Neural cell (in vitro differentiated cells): ENCODE data around the gene BICD1. TPM values are rescaled to one million over a fixed set of nuclear protein-coding genes. Genes with fewer than 3 reads are reported as not detected.

Experiments used
- H2AFZ ChIP-seq: fragments of 200-600, 300-800 bp; sonication (generic), shearing (Covaris generic); 2 replicates; pipeline ENCODE4 v1.6.0; 2014; ENCODE audit warnings: low read depth, mild to moderate bottlenecking, antibody characterized with exemption, low read length, moderate library complexity
- H3F3A ChIP-seq: fragments of 200-600 bp; shearing (Covaris generic); 2 replicates; pipeline ENCODE4 v1.6.1; 2016; ENCODE audit warnings: mild to moderate bottlenecking, moderate library complexity, mixed read lengths, antibody characterized with exemption, low read length; ENCODE audit not compliant: insufficient read depth, poor library complexity, severe bottlenecking
- H3K27ac ChIP-seq: fragments of 200-600, 300-800 bp; sonication (generic), shearing (Covaris generic); 2 replicates; pipeline ENCODE4 v1.5.1; 2014; ENCODE audit warnings: mild to moderate bottlenecking, low read length, moderate library complexity
- H3K27me3 ChIP-seq: fragments of 300-800, 200-600 bp; sonication (generic), shearing (Covaris generic); 2 replicates; pipeline ENCODE4 v1.6.0; 2014; ENCODE audit warnings: mild to moderate bottlenecking, low read depth, low read length, moderate library complexity; ENCODE audit not compliant: insufficient read depth
- H3K36me3 ChIP-seq: fragments of 300-800, 200-600 bp; sonication (generic), shearing (Covaris generic); 2 replicates; pipeline ENCODE4 v1.5.1; 2014; ENCODE audit warnings: mild to moderate bottlenecking, antibody characterized with exemption, low read length, moderate library complexity; ENCODE audit not compliant: insufficient read depth
- H3K4me2 ChIP-seq: fragments of 300-800, 200-600 bp; sonication (generic), shearing (Covaris generic); 2 replicates; pipeline ENCODE4 v1.6.0; 2014; ENCODE audit warnings: mild to moderate bottlenecking, low read length
- H3K4me3 ChIP-seq: fragments of 300-800, 200-600 bp; sonication (generic), shearing (Covaris generic); 2 replicates; pipeline ENCODE4 v1.5.1; 2014; ENCODE audit warnings: mild to moderate bottlenecking, low read length, moderate library complexity
- H3K79me2 ChIP-seq: fragments of 200-600 bp; shearing (Covaris generic); replicated peaks from 2 replicates; pipeline ENCODE4 v1.6.0; 2014; ENCODE audit warnings: mild to moderate bottlenecking, low read length, moderate library complexity; ENCODE audit not compliant: insufficient read depth
- H3K9ac ChIP-seq: fragments of 300-800, 200-600 bp; sonication (generic), shearing (Covaris generic); 2 replicates; pipeline ENCODE4 v1.6.1; 2016; ENCODE audit warnings: mild to moderate bottlenecking, low read length, mixed read lengths
- H3K9me2 ChIP-seq: fragments of 200-600 bp; shearing (Covaris generic); 2 replicates; pipeline ENCODE4 v1.6.1; 2016; ENCODE audit warnings: mild to moderate bottlenecking, low read length, mixed read lengths; ENCODE audit not compliant: insufficient read depth
- H3K9me3 ChIP-seq: fragments of 200-600, 300-800 bp; sonication (generic), shearing (Covaris generic); 2 replicates; pipeline ENCODE4 v1.6.1; 2016; ENCODE audit warnings: mild to moderate bottlenecking, mixed run types, low read length, moderate library complexity, mixed read lengths
- H4K20me1 ChIP-seq: fragments of 200-600 bp; shearing (Covaris generic); 2 replicates; pipeline ENCODE4 v1.6.1; 2016; ENCODE audit warnings: mild to moderate bottlenecking, mixed run types; ENCODE audit not compliant: insufficient read depth
- EP300 ChIP-seq: fragments of 450-650 bp; conservative IDR thresholded peaks from 2 replicates; pipeline ENCODE4 v1.6.1; 2014; ENCODE audit warnings: antibody characterized with exemption, mild to moderate bottlenecking, moderate library complexity; ENCODE audit not compliant: poor library complexity, severe bottlenecking
- EZH2 ChIP-seq: fragments of 200-600, 300-800 bp; shearing (Covaris generic), sonication (generic); IDR thresholded peaks from 2 replicates; pipeline ENCODE4 v1.6.1; 2014; ENCODE audit warnings: antibody characterized with exemption, low read length, borderline replicate concordance, mild to moderate bottlenecking; ENCODE audit not compliant: insufficient read depth, poor library complexity, severe bottlenecking
- MXI1 ChIP-seq: fragments of 450-650 bp; conservative IDR thresholded peaks from 2 replicates; pipeline ENCODE4 v1.6.1; 2014; ENCODE audit warnings: antibody characterized with exemption, mild to moderate bottlenecking; ENCODE audit not compliant: poor library complexity, severe bottlenecking
- POLR2AphosphoS5 ChIP-seq: IDR thresholded peaks from 2 replicates; pipeline ENCODE4 v1.6.1; 2012
- RAD21 ChIP-seq: fragments of 450-650 bp; conservative IDR thresholded peaks from 2 replicates; pipeline ENCODE4 v1.6.1; 2014; ENCODE audit warnings: antibody characterized with exemption, mild to moderate bottlenecking, moderate library complexity
- SMC3 ChIP-seq: fragments of 450-650 bp; conservative IDR thresholded peaks from 2 replicates; pipeline ENCODE4 v1.6.1; 2014; ENCODE audit warnings: antibody characterized with exemption, mild to moderate bottlenecking, moderate library complexity; ENCODE audit not compliant: poor library complexity
- TAF1 ChIP-seq: IDR thresholded peaks from 2 replicates; pipeline ENCODE4 v1.6.1; 2012; ENCODE audit warnings: low read depth
- polyA plus RNA-seq: library from polyadenylated mRNA; depleted of rRNA; stranded (reverse); fragments of >200 nt; gene quantifications from 2 replicates; pipeline ENCODE4 v1.2.3, GENCODE V29; 2014
- TF ChIP-seq, protein P1 (sequence below): IDR thresholded peaks from 2 replicates; pipeline ENCODE4 v1.6.1; 2012; ENCODE audit warnings: borderline replicate concordance
- TF ChIP-seq, protein P2 (sequence below): fragments of 450-650 bp; IDR thresholded peaks from 2 replicates; pipeline ENCODE4 v1.5.1; 2014; ENCODE audit warnings: antibody characterized with exemption, mild to moderate bottlenecking, moderate library complexity; ENCODE audit not compliant: poor library complexity, severe bottlenecking

BICD1 gene
- polyA plus RNA-seq, 1 donor from 2014 or later = 41.1 TPM

DNA sequence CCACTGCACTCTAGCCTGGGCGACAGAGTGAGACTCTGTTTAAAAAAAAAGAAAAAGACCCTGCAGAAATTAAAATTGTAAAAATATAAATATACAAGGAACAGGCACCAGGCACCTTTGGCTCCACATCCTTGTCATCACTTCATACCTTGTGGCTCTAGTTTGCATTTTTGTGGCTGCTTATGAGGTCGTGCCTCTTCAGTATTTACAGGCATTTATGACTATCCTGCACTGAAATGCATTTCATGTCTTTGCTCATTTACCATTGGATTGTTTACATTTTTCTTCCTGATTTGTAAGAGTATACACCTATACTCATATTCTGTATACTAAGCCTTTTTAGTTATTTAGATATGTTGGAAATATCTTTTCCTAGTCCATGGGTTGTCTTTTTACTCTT lies 20.1 kb downstream of the BICD1 start:
- Histone ChIP-seq H3K9ac (no peak overlapping the region), H3K27me3 (no peaks in the 10 kb centered on the region), H3K79me2 (peaks cover 46% of the 10 kb centered on the region), H3K9me3 (no peaks in the 10 kb centered on the region), H2AFZ (no peak overlapping the region), H3K36me3 (no peaks in the 10 kb centered on the region), H3K4me3 (no peak overlapping the region), H3F3A (no peaks in the 10 kb centered on the region), H3K9me2 (no peaks in the 10 kb centered on the region), H4K20me1 (no peaks in the 10 kb centered on the region), H3K4me2 (no peak overlapping the region), H3K27ac (no peak overlapping the region)
- TF ChIP-seq MXI1 (no peak), EP300 (no peak), SMC3 (no peak), RAD21 (no peak), TAF1 (no peak), EZH2 (no peak)
- TF ChIP-seq, protein P1, sequence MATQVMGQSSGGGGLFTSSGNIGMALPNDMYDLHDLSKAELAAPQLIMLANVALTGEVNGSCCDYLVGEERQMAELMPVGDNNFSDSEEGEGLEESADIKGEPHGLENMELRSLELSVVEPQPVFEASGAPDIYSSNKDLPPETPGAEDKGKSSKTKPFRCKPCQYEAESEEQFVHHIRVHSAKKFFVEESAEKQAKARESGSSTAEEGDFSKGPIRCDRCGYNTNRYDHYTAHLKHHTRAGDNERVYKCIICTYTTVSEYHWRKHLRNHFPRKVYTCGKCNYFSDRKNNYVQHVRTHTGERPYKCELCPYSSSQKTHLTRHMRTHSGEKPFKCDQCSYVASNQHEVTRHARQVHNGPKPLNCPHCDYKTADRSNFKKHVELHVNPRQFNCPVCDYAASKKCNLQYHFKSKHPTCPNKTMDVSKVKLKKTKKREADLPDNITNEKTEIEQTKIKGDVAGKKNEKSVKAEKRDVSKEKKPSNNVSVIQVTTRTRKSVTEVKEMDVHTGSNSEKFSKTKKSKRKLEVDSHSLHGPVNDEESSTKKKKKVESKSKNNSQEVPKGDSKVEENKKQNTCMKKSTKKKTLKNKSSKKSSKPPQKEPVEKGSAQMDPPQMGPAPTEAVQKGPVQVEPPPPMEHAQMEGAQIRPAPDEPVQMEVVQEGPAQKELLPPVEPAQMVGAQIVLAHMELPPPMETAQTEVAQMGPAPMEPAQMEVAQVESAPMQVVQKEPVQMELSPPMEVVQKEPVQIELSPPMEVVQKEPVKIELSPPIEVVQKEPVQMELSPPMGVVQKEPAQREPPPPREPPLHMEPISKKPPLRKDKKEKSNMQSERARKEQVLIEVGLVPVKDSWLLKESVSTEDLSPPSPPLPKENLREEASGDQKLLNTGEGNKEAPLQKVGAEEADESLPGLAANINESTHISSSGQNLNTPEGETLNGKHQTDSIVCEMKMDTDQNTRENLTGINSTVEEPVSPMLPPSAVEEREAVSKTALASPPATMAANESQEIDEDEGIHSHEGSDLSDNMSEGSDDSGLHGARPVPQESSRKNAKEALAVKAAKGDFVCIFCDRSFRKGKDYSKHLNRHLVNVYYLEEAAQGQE = no peak

- no peaks in the 10 kb centered on the region for H4K20me1 ChIP-seq
- H2AFZ ChIP-seq = no peak overlapping the region
- no peak overlapping the region for H3K4me3 ChIP-seq
- no peaks in the 10 kb centered on the region for H3K27me3 ChIP-seq
- no peak for TF ChIP-seq EP300
- TF ChIP-seq TAF1 = no peak
- no peak for TF ChIP-seq EZH2
- TF ChIP-seq, protein P1 = no peak
- TF ChIP-seq, protein P2, sequence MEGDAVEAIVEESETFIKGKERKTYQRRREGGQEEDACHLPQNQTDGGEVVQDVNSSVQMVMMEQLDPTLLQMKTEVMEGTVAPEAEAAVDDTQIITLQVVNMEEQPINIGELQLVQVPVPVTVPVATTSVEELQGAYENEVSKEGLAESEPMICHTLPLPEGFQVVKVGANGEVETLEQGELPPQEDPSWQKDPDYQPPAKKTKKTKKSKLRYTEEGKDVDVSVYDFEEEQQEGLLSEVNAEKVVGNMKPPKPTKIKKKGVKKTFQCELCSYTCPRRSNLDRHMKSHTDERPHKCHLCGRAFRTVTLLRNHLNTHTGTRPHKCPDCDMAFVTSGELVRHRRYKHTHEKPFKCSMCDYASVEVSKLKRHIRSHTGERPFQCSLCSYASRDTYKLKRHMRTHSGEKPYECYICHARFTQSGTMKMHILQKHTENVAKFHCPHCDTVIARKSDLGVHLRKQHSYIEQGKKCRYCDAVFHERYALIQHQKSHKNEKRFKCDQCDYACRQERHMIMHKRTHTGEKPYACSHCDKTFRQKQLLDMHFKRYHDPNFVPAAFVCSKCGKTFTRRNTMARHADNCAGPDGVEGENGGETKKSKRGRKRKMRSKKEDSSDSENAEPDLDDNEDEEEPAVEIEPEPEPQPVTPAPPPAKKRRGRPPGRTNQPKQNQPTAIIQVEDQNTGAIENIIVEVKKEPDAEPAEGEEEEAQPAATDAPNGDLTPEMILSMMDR = no peak
- no peak for TF ChIP-seq RAD21
- TF ChIP-seq POLR2AphosphoS5 = no peak
- no peak for TF ChIP-seq SMC3
- no peak for TF ChIP-seq MXI1
- no peaks in the 10 kb centered on the region for H3K9me3 ChIP-seq
- no peaks in the 10 kb centered on the region for H3K9me2 ChIP-seq
- no peak overlapping the region for H3K4me2 ChIP-seq
- H3K79me2 ChIP-seq = peaks cover 31% of the 10 kb centered on the region
- H3K36me3 ChIP-seq = no peaks in the 10 kb centered on the region
- H3K27ac ChIP-seq = no peak overlapping the region
- no peak overlapping the region for H3K9ac ChIP-seq
- no peaks in the 10 kb centered on the region for H3F3A ChIP-seq
Measured at GRCh38 chr12:32131666-32132065, 25.0 kb downstream of the BICD1 start.
